ENCODE results near the gene ARHGEF11.

Gene ARHGEF11

DNA sequence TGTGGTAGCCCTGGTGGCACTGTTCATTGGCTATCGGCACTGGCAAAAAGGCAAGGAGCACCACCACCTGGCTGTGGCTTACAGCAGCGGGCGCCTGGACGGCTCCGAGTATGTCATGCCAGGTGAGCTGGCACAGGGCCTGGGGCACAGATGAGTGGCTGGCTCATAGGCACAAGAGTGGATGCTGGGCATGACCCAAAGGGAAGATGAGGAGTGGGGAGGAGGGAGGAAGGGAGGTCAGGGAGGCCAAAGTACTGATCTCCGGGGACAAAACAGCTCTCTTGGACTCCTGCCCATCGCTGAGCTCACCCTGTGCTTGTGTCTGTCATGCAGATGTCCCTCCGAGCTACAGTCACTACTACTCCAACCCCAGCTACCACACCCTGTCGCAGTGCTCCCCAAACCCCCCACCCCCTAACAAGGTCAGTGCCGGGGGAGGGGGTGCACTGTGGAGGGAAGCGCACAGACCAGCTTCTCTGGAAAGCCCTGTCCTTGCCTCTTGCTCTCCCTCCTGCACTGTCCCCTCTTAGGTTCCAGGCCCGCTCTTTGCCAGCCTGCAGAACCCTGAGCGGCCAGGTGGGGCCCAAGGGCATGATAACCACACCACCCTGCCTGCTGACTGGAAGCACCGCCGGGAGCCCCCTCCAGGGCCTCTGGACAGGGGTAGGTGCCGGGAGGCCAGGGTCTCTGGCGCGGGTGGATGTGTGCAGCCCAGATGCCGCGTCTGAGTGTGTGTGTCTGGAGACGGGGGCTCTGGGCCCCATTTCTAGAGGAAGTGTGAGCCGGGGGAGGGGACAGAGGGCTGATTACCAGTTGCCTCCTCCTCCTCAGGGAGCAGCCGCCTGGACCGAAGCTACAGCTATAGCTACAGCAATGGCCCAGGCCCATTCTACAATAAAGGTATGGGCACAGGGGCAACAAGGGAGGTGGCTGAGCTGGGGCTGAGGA is 132.4 kb downstream of the ARHGEF11 start:
- in situ Hi-C loops (cut with HindIII; ENCODE audit: low sequenced_read_pairs) = no loop called here

DNA sequence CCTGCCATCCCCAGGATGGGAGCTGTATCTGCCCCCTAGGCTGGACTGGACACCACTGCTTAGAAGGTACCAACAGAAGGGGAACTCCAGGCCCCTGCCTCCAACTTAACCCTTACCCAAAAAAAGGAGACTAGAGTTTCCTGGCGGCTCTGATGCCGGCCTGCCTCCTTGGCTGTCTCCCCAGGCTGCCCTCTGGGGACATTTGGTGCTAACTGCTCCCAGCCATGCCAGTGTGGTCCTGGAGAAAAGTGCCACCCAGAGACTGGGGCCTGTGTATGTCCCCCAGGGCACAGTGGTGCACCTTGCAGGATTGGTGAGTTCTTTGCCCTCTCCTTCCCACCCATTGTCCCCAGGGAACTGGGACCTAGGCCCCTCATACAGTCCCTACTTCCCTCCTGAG is 133.2 kb downstream of the ARHGEF11 start:
- in situ Hi-C loops (cut with HindIII; ENCODE audit: low sequenced_read_pairs) = no loop called here

DNA sequence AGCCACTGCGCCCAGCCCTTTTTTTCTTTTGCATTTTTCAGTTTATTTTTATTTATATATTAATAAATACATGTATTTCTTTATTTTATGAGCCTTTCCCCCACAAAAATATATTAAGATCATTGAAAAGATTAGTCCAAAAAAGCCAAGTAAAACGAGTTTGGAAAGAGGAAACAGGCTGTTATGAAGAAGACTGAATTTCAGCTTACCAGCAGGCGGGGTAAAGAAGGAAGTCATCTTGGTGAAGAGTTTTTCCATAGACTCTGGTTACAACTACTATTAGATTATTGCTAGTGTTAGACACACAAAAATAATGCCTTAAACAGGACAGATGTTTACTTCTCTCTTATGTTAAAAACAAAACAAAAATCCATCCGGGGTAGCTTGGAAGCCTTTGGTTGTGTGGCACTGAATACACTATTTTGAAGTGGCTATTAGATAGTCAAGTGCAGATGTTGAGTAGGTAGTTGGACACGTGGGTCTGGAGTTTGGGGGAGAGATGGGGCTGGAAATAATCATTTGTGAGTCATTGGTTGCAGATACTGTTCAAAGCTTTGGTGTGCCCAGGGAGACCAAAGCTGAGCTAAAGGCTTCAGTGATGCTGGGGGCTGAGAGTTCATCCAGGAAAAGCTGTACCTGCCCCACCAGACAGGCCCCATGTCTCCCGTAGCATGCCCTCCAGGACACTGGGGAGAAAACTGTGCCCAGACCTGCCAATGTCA is 133.8 kb downstream of the ARHGEF11 start:
- in situ Hi-C loops (cut with HindIII; ENCODE audit: low sequenced_read_pairs) = no loop called here

DNA sequence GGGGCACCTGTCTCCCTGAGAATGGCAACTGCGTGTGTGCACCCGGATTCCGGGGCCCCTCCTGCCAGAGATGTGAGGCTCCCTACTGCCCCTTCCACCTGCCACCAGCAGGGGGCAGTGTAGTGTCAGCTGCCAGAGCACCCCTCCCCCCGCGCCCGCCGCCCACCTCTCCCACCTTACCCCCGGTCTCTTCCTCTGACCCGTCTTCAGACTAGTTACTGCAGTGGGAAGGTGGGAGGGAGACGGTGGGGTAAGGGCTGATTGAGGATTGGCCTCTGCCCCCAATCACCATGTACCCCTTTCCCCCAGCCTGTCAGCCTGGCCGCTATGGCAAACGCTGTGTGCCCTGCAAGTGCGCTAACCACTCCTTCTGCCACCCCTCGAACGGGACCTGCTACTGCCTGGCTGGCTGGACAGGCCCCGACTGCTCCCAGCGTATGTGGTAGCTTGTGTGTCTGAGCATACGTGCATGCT is 135.2 kb downstream of the ARHGEF11 start:
- in situ Hi-C loops (cut with HindIII; ENCODE audit: low sequenced_read_pairs) = no loop called here

DNA sequence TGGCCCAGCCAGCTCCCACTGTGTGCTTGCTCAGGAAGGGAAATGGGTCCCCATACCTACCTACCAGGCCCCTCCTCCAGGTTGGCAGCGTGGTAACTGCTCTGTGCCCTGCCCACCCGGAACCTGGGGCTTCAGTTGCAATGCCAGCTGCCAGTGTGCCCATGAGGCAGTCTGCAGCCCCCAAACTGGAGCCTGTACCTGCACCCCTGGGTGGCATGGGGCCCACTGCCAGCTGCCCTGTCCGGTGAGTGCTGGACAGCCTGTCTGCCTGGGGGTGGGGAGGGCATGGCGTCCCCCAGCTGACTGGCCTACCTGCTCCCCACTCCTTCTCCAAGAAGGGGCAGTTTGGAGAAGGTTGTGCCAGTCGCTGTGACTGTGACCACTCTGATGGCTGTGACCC is 135.9 kb downstream of the ARHGEF11 start:
- in situ Hi-C loops (cut with HindIII; ENCODE audit: low sequenced_read_pairs) = no loop called here

DNA sequence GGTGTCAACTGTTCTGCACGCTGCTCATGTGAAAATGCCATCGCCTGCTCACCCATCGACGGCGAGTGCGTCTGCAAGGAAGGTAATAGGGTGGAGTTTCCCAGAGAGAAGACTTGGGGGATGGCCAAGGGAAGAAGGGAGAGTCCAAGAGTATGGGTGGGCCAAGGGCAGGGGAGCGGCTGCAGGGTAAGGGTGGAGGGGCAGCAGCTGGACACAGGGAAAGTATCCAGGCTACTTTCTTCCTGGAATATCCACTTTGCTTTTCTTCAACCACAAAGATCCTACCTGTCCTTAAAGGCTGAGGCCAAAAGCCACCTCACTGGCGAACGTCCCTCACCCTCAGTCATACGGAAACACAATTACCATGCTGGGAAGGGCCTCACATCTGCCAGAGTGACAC is 136.6 kb downstream of the ARHGEF11 start:
- in situ Hi-C loops (cut with HindIII; ENCODE audit: low sequenced_read_pairs) = no loop called here

DNA sequence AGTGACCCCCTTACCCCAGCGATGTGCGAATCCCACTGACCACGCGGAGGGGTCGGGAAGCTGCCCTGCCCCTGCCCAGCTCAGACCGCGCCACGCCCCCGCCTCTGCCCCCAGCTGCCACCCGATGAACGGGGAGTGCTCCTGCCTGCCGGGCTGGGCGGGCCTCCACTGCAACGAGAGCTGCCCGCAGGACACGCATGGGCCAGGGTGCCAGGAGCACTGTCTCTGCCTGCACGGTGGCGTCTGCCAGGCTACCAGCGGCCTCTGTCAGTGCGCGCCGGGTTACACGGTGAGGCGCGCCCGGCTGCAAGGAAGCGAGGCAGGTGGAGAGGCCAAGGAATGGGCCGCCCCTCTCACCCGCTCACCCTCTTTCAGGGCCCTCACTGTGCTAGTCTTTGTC is 137.0 kb downstream of the ARHGEF11 start:
- in situ Hi-C loops (cut with HindIII; ENCODE audit: low sequenced_read_pairs) = no loop called here

DNA sequence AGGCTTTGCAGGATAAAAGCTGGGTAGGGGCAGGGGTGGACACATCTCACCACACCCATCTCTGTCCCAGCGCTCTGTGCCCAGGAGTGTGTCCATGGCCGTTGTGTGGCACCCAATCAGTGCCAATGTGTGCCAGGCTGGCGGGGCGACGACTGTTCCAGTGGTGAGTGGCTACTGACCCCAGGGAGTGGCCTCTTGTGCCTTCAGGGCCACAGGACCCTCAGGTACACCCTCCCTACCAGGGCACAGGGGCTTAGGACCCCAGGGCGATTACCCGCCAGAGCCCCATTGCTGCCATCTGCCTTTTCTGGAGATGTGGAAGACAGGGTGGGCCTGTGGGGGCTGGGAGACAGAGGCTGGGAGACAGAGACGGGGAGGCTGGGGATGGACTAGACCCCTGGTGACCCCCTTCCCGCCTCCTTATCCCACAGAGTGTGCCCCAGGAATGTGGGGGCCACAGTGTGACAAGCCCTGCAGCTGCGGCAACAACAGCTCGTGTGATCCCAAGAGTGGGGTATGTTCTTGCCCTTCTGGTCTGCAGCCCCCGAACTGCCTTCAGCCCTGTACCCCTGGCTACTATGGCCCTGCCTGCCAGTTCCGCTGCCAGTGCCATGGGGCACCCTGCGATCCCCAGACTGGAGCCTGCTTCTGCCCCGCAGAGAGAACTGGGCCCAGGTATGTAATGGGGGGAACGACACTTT is 139.2 kb downstream of the ARHGEF11 start:
- in situ Hi-C loops (cut with HindIII; ENCODE audit: low sequenced_read_pairs) = no loop called here

DNA sequence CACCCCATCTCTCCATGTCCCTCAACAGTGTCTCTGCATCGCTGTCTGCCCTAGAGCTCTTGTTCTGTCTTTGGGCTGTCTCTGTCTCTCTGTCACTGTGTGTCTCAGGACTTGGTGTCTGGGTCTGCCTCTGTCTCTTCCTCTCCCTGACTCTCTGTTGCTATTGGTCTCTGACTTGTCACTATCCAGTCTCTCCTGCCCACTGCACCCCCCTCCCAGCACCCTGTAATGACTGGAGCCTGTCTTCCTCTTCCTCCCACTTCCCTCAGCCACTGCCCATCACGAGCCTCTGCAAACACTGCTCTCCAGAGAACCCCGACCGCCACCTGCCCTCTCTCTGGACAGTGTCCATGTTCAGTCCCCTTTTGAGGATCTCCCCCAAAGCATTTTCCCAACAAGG is 139.9 kb downstream of the ARHGEF11 start:
- in situ Hi-C loops (cut with HindIII; ENCODE audit: low sequenced_read_pairs) = no loop called here

DNA sequence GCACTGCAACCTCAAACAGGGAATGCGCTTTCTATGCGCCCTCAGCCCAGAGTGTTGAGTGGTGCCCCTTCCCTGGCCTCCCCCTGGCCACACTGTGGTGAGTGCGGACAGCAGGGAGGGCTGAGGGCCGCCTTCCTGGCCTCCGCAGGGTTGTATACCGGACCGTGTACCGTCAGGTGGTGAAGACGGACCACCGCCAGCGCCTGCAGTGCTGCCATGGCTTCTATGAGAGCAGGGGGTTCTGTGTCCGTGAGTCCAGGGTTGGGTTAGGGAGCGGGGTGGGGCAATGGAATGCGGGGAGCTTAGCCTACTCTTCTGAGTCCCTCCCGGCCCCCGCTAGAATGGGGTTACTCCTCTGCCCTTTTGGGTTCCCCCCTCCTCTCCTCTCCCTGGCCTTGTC is 140.4 kb downstream of the ARHGEF11 start:
- in situ Hi-C loops (cut with HindIII; ENCODE audit: low sequenced_read_pairs) = no loop called here

DNA sequence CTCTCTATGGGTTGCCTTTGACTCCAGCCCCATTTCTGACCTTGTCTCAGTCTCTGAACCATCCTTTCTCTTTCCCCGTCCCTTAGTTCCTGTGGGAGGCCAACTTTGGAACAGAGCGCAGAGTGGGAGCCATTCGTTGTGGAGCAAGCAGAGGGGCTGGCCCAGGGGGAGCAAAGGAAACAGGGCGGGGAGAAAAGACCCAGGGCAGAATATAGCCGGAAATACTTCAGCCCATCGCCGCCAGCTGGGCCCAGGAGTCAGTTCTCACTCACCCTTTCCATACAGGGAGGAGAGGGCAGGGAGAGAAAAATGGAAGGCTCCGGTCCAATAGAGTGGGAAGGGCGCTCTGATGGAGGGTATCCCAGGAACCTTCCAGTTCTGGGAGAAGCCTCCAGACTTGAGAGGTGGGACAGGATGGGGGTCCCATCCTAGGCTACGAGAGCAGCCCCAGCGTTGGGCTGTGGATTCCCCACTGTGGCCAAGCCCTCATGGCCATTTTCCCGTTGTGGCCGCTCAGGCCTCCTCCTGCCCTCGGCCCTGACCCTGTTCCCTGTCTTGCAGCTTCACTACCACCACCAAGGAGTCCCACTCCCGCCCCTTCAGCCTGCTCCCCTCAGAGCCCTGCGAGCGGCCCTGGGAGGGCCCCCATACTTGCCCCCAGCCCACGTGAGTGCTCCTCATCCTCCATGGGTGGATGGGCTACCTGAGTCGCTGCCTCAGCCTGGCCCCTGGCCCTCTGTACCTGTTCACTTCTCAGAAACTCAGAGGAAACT is 141.2 kb downstream of the ARHGEF11 start:
- in situ Hi-C loops (cut with HindIII; ENCODE audit: low sequenced_read_pairs) = no loop called here

DNA sequence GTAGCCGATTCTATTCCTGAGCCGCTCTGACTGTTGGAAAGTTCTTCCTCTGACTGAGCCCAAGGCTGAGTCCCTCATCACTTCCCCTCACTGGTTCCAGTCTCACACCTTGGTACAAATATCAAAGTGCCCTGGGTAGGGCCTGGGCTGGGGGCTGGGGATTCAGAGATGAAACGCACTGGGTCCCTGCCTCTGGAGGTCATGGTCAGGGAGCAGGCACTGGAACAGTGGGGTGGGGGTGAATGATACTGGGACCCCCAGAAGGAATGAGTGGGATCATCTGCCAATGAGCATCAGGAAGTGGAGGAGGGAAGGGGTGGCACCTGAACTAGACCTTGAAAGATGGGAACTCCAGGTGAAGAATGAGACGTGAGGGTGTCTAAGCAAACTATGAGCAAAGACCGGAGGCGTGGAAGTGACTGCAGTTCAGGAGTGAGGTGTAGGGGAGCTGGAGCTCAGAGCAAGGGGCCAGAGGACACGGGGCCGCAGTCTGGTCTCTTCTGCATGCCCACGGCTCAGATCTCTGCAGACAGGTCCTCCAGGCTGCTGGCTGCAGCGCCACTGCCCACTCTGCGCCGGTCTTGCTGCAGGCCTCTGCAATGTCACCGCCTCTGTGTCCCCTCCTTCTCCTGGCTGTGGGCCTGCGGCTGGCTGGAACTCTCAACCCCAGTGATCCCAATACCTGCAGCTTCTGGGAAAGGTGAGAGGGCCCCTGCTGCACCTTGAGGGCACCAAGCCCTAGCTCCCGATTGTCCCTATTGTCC is 142.0 kb downstream of the ARHGEF11 start:
- in situ Hi-C loops (cut with HindIII; ENCODE audit: low sequenced_read_pairs) = no loop called here

DNA sequence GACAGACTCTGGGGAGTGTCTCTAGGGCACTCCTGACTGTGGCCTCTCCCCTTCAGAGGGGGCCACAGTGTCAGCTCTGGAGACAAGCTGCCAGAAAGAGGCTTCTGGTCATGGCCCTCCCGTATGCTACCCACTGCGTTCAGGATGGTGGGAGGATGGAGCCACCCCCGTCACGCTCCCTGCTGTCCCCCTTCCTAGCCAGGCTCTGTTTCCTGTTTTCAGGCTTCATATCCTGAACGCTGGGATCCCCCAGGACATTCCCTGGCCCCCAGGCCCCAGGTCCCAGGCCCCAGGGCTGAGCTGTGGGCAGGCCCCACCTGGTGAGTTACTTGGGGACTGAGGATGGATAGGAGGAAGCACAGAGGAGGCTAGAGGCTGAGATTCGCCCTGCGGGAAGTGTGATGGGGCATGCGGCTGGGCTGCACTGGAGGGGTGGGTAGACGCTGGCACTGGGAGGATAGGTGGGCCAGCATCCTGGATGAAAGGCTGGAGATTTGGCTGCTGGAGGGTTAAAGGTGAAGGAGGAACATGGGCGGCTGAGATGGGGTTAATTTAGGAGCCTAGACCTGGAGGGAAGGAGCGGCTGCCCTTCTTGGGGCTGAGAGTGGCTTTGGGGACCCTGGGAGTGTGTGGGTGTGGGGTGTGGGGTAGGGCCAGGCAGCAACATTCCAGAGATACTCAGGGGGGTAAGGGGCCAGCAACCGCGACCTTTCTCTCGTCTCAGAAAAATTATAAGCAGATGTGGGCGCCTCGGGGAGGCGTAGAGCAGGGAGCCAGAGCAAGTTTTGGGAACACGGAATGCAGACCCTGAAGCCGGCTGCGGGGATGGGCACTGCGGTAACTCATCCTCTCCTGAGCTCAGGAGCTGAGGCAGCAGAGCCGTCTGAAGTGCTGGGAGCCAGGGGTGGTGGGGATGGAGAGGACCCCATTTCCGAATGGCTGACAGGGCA is 143.3 kb downstream of the ARHGEF11 start:
- in situ Hi-C loops (cut with HindIII; ENCODE audit: low sequenced_read_pairs) = no loop called here

DNA sequence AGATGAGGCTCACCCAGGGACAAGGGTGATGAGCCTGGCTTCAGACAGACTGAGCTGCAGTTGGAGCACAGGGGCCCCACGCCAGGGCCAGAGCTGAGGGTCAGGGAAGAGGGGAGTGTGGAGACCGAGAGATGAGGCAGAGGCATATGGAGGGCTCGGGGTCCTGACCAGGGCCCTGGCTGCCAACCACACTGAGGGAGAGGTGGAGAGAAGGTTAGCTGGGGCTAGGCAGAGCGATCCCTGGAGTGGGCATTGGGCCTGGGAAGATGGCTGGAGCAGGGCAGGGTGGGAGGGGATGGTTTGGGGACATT is 144.0 kb downstream of the ARHGEF11 start:
- in situ Hi-C loops (cut with HindIII; ENCODE audit: low sequenced_read_pairs) = no loop called here

DNA sequence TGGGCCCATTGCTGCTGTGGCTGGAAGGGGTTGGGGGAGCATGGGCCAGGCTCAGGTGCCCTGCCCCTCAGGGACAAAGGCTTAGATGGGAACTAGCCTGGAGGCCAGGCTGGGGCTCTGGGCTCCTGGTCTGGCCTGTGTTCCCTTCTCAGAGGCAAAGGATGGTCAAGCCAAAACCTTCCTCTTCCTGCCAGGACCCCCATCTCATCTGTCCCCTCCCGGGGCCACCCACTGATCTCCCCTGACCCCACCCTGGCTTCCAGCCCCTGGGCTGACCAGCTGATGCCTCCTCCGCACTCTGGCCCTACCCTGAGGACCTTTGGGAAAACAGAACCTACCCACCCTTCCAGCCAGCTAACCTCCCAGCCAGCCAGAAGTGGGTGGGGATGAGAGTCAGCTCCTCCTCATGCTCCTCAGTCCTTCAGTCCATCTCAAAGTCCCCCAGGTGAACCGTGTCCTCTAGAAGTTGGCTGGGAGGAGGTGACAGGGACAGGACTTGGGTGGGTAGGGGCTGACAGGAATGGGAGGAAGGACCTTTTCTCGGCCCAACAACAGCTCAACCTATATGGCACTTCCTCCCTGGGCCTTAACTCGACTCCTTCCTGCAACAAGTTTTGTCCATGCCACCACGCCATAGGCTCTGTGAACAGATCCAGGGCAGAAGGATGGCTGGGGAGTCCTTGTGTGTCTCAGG is 144.5 kb downstream of the ARHGEF11 start:
- in situ Hi-C loops (cut with HindIII; ENCODE audit: low sequenced_read_pairs) = no loop called here

DNA sequence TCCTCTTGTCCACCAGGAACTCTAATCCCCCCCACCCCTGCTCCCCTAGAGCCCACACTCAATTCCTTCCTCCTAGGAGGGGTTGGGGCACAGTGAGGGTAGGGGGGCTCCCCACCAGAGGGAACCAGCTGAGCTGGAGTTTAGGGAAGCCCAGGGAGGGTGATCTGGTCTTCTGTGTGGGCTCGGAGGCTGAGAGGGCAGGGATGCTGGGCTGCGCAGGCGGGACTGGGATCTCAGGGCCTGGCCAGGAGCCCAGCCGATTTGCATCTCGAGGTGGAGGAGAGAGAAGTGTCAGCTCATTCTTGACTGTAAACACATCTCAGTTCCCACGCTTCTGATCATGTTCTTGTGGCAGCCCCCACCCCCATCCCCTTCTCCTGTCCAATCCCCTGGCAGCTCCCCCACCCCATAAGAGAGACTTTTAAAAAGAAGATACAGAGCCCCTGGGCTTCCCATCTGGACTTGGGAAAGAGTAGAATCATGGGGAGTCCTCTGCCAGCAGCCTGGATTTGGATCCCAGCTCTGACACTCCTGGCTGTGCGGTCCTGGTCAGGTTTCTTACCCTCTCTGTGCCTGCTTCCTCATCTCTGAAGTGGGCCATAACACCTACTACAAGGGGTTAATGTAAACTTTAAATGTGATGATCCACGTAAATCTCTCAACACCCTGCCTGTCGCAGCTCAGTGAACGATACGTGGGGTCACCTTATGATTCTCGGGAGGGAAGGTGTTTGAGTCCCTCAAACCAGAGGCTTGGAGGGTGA is 145.4 kb downstream of the ARHGEF11 start:
- in situ Hi-C loops (cut with HindIII; ENCODE audit: low sequenced_read_pairs) = no loop called here

DNA sequence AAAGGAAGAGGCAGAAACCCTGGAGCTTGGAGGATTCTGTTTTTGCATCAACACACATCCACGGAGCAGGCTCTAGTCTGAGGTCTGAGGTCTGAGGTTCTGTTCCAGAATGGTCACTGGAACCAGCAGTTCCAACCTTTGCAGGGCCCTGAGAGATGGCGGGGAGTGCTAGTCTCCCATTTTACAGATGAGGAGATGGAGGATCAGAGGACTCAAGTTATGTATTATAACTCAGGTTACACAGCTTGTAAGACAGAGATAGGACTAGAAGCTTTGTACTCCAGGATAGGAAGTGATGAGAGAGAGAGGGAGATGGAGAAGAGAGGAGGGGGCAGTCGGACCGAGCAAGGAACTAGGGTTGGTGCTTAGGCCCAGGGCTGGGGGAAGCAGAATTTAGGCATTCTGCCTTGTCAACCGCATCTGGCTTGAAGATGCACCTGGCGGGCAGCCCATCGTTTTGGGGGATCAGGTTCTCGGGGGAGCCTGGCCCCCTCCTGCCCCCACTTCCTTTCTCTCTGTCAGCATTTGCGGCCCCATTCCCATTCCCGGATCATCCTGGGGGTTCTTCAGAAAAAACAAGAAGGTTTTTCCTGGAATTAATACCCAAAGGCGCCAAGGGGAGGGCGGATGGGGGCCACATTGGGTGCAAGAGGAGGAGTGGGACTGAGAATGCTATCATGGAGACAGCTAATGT is 146.4 kb downstream of the ARHGEF11 start:
- in situ Hi-C loops (cut with HindIII; ENCODE audit: low sequenced_read_pairs) = no loop called here

Measured in DLD1 (cell line).